ENCODE measurements around the gene MBD3.

Gene MBD3

GRCh38 chr19:1601613-1602064, 9.0 kb upstream of the MBD3 start:
- in situ Hi-C loops (cut with MboI; ENCODE audit: low sequenced_read_pairs): no loop called here

- in situ Hi-C loops (cut with MboI; ENCODE audit: low sequenced_read_pairs): no loop called here
These were observed 6.8 kb upstream of the MBD3 start for GRCh38 chr19:1599460-1599846.

- in situ Hi-C loops (cut with MboI; ENCODE audit: low sequenced_read_pairs): no loop called here
These were observed 6.3 kb upstream of the MBD3 start for GRCh38 chr19:1598777-1599459.

GRCh38 chr19:1593501-1593772, 772 bp upstream of the MBD3 start:
- in situ Hi-C loops (cut with MboI; ENCODE audit: low sequenced_read_pairs): no loop called here

GRCh38 chr19:1592024-1592754, 476 bp downstream of the MBD3 start:
- in situ Hi-C loops (cut with MboI; ENCODE audit: low sequenced_read_pairs): no loop called here

GRCh38 chr19:1591421-1592023, 1.1 kb downstream of the MBD3 start:
- in situ Hi-C loops (cut with MboI; ENCODE audit: low sequenced_read_pairs): no loop called here

GRCh38 chr19:1590641-1591397, 1.8 kb downstream of the MBD3 start:
- in situ Hi-C loops (cut with MboI; ENCODE audit: low sequenced_read_pairs): no loop called here

GRCh38 chr19:1587872-1588271, 4.8 kb downstream of the MBD3 start:
- in situ Hi-C loops (cut with MboI; ENCODE audit: low sequenced_read_pairs): no loop called here

GRCh38 chr19:1585243-1585580, 7.5 kb downstream of the MBD3 start:
- in situ Hi-C loops (cut with MboI; ENCODE audit: low sequenced_read_pairs): no loop called here

- in situ Hi-C loops (cut with MboI; ENCODE audit: low sequenced_read_pairs): no loop called here
These were observed 8.0 kb downstream of the MBD3 start for GRCh38 chr19:1584500-1585242.

- in situ Hi-C loops (cut with MboI; ENCODE audit: low sequenced_read_pairs): no loop called here
These were observed 10.5 kb downstream of the MBD3 start for GRCh38 chr19:1582201-1582600.

- in situ Hi-C loops (cut with MboI; ENCODE audit: low sequenced_read_pairs): no loop called here
These were observed 11.7 kb downstream of the MBD3 start for GRCh38 chr19:1580957-1581356.

- in situ Hi-C loops (cut with MboI; ENCODE audit: low sequenced_read_pairs): no loop called here
These were observed 12.3 kb downstream of the MBD3 start for GRCh38 chr19:1580382-1580781.

- in situ Hi-C loops (cut with MboI; ENCODE audit: low sequenced_read_pairs): no loop called here
These were observed 13.4 kb downstream of the MBD3 start for GRCh38 chr19:1579222-1579621.

GRCh38 chr19:1577929-1578618, 14.6 kb downstream of the MBD3 start:
- in situ Hi-C loops (cut with MboI; ENCODE audit: low sequenced_read_pairs): no loop called here

GRCh38 chr19:1577090-1577928, 15.4 kb downstream of the MBD3 start:
- in situ Hi-C loops (cut with MboI; ENCODE audit: low sequenced_read_pairs): no loop called here

GRCh38 chr19:1576242-1577089, 16.2 kb downstream of the MBD3 start:
- in situ Hi-C loops (cut with MboI; ENCODE audit: low sequenced_read_pairs): no loop called here

- in situ Hi-C loops (cut with MboI; ENCODE audit: low sequenced_read_pairs): no loop called here
These were observed 17.1 kb downstream of the MBD3 start for GRCh38 chr19:1575323-1576241.

Measured in hTERT RPE-1 (cell line).